Neuronal stem cell (in vitro differentiated cells): ENCODE measurements around the gene ARMC2.
"Not testable (repeated sequence)": the region's sequence is repeated elsewhere in the genome, so short reads cannot be mapped to it uniquely, and the experiment has no call there.

ENCODE experiments used
- DNase-seq: peaks from one replicate; pipeline ENCODE4 v3.0.0-alpha.2; 2013; ENCODE audit warnings: low spot score
- H2AFZ ChIP-seq: one replicate; pipeline ENCODE4 v1.6.1; 2013; ENCODE audit warnings: mild to moderate bottlenecking, low read length, inconsistent platforms
- H2AK5ac ChIP-seq: 2 replicates; pipeline ENCODE4 v1.6.1; 2013; ENCODE audit warnings: low read depth, mild to moderate bottlenecking, inconsistent platforms, low read length, moderate library complexity, mixed read lengths
- H2BK120ac ChIP-seq: 2 replicates; pipeline ENCODE4 v1.6.1; 2013; ENCODE audit warnings: low read depth, mild to moderate bottlenecking, inconsistent platforms, low read length, moderate library complexity, mixed read lengths
- H2BK12ac ChIP-seq: one replicate; pipeline ENCODE4 v1.6.1; 2013; ENCODE audit warnings: low read length, inconsistent platforms
- H2BK15ac ChIP-seq: 2 replicates; pipeline ENCODE4 v1.6.1; 2013; ENCODE audit warnings: mild to moderate bottlenecking, low read length, inconsistent platforms, mixed read lengths
- H2BK5ac ChIP-seq: one replicate; pipeline ENCODE4 v1.6.1; 2013; ENCODE audit warnings: inconsistent platforms, mild to moderate bottlenecking, low read length, moderate library complexity
- H3K14ac ChIP-seq: one replicate; pipeline ENCODE4 v1.6.1; 2013; ENCODE audit warnings: low read length, inconsistent platforms
- H3K18ac ChIP-seq: 2 replicates; pipeline ENCODE4 v1.6.1; 2013; ENCODE audit warnings: low read length, inconsistent platforms
- H3K23ac ChIP-seq: 2 replicates; pipeline ENCODE4 v1.6.1; 2013; ENCODE audit warnings: low read depth, mild to moderate bottlenecking, mixed read lengths, low read length, inconsistent platforms; ENCODE audit not compliant: poor library complexity
- H3K27ac ChIP-seq: replicated peaks from 3 replicates; pipeline ENCODE4 v1.5.1; 2013; ENCODE audit warnings: low read length, inconsistent platforms
- H3K27me3 ChIP-seq, 3 experiments: 2 replicates each; pipeline ENCODE4 v1.6.1; 2013; ENCODE audit warnings: low read length in 3 of 3, mild to moderate bottlenecking in 2 of 3, inconsistent platforms in 1 of 3, low read depth in 1 of 3, mixed read lengths in 1 of 3, moderate library complexity in 1 of 3; ENCODE audit not compliant: control insufficient read depth in 3 of 3, insufficient read depth in 3 of 3
- H3K36me3 ChIP-seq, 2 donors: replicated peaks in 1 of 2; 2 replicates each; pipeline ENCODE4 v1.6.1; 2013; ENCODE audit warnings: low read length in 2 of 2; ENCODE audit not compliant: control insufficient read depth in 2 of 2, insufficient read depth in 2 of 2
- H3K4ac ChIP-seq: 2 replicates; pipeline ENCODE4 v1.6.1; 2013; ENCODE audit warnings: inconsistent platforms, mild to moderate bottlenecking, low read length, moderate library complexity
- H3K4me1 ChIP-seq, 2 donors: 1 replicate in 1 of 2; 2 replicates in 1 of 2; pipeline ENCODE4 v1.6.1; 2013; ENCODE audit warnings: low read length in 2 of 2, low read depth in 1 of 2; ENCODE audit not compliant: control insufficient read depth in 2 of 2, insufficient read depth in 1 of 2
- H3K4me2 ChIP-seq: one replicate; pipeline ENCODE4 v1.6.1; 2013; ENCODE audit warnings: mild to moderate bottlenecking, low read length, inconsistent platforms; ENCODE audit not compliant: insufficient read depth, poor library complexity, severe bottlenecking
- H3K4me3 ChIP-seq, 2 donors: 2 replicates each; pipeline ENCODE4 v1.5.1; 2013; ENCODE audit warnings: low read length in 2 of 2, mild to moderate bottlenecking in 2 of 2, inconsistent platforms in 1 of 2, moderate library complexity in 1 of 2
- H3K79me1 ChIP-seq: one replicate; pipeline ENCODE4 v1.6.1; 2013; ENCODE audit warnings: low read depth, mild to moderate bottlenecking, inconsistent platforms, low read length, moderate library complexity
- H3K9ac ChIP-seq: one replicate; pipeline ENCODE4 v1.6.1; 2013; ENCODE audit warnings: mild to moderate bottlenecking, low read depth, low read length, inconsistent platforms; ENCODE audit not compliant: poor library complexity
- H3K9me3 ChIP-seq, 2 donors: replicated peaks in 1 of 2; 2 replicates each; pipeline versions ENCODE3 to v1.6.1; 2013; ENCODE audit warnings: low read length in 2 of 2, mild to moderate bottlenecking in 2 of 2, inconsistent platforms in 1 of 2, low read depth in 1 of 2, mixed read lengths in 1 of 2, moderate library complexity in 1 of 2; ENCODE audit not compliant: control insufficient read depth in 2 of 2, insufficient read depth in 1 of 2
- H4K8ac ChIP-seq: one replicate; pipeline ENCODE4 v1.6.1; 2013; ENCODE audit warnings: low read depth, mild to moderate bottlenecking, inconsistent platforms, low read length, moderate library complexity
- H4K91ac ChIP-seq: one replicate; pipeline ENCODE4 v1.6.1; 2013; ENCODE audit warnings: low read length, low read depth, mild to moderate bottlenecking, inconsistent platforms; ENCODE audit not compliant: poor library complexity
- WGBS, 2 donors: extraction: QIAGEN DNeasy Blood & Tissue Kit; methylation state at CpG; one replicate each; pipeline ENCODE4 v1.1.7; 2013; ENCODE audit warnings: missing lambda C conversion rate in 2 of 2, mixed read lengths in 1 of 2; ENCODE audit not compliant: insufficient read length in 2 of 2, insufficient replicate concordance in 1 of 2; ENCODE audit errors: extremely low coverage in 2 of 2; 5-methylcytosine and 5-hydroxymethylcytosine counted together

ARMC2 gene

GRCh38 chr6:108927927-108928326, 79.7 kb downstream of the ARMC2 start:
- no peak overlapping the region for H3K4me3 ChIP-seq
- no peak overlapping the region for H2BK5ac ChIP-seq
- H2BK12ac ChIP-seq: no peak overlapping the region
- DNase-seq: no peak
- H2BK120ac ChIP-seq: no peak overlapping the region
- H3K4me1 ChIP-seq: peaks cover 0 to 7% of the 10 kb centered on the region in 2 donors
- no peak overlapping the region for H3K9ac ChIP-seq
- no peak overlapping the region for H3K18ac ChIP-seq
- H4K8ac ChIP-seq: no peak overlapping the region
- H3K9me3 ChIP-seq: no peaks in the 10 kb centered on the region
- H3K79me1 ChIP-seq: no peaks in the 10 kb centered on the region
- H4K91ac ChIP-seq: no peak overlapping the region
- no peak overlapping the region for H2AK5ac ChIP-seq
- H3K27me3 ChIP-seq: no peaks in the 10 kb centered on the region
- H3K14ac ChIP-seq: no peak overlapping the region
- no peaks in the 10 kb centered on the region for H3K36me3 ChIP-seq
- no peak overlapping the region for H2BK15ac ChIP-seq
- H3K4me2 ChIP-seq: no peak overlapping the region
- H3K4ac ChIP-seq: no peak overlapping the region
- H2AFZ ChIP-seq: no peak overlapping the region
- no CpG with 5 or more reads among the region's 5 CpGs for WGBS, 2 donors
- no peak overlapping the region for H3K27ac ChIP-seq
- H3K23ac ChIP-seq: no peak overlapping the region

- no peak for DNase-seq
- no peaks in the 10 kb centered on the region for H3K27me3 ChIP-seq
Measured at GRCh38 chr6:108928650-108929049, 80.4 kb downstream of the ARMC2 start.

GRCh38 chr6:108931090-108931489, 82.9 kb downstream of the ARMC2 start:
- H2BK12ac ChIP-seq, H4K8ac ChIP-seq, H2BK5ac ChIP-seq, H2AK5ac ChIP-seq, DNase-seq, H3K18ac ChIP-seq, H3K14ac ChIP-seq, H2BK15ac ChIP-seq, H3K9ac ChIP-seq, H2AFZ ChIP-seq, H3K27me3 ChIP-seq, H4K91ac ChIP-seq, H3K4me3 ChIP-seq, H3K36me3 ChIP-seq, H2BK120ac ChIP-seq, H3K9me3 ChIP-seq, H3K4ac ChIP-seq, H3K4me1 ChIP-seq, H3K79me1 ChIP-seq, H3K23ac ChIP-seq, H3K27ac ChIP-seq, H3K4me2 ChIP-seq: not testable (repeated sequence)
- no CpG with 5 or more reads among the region's 3 CpGs for WGBS, 2 donors

More at GRCh38 chr6:108928650-108929049, 80.4 kb downstream of the ARMC2 start:
- H2BK5ac ChIP-seq: no peak overlapping the region
- no CpG with 5 or more reads among the region's 4 CpGs for WGBS, 2 donors
- H3K79me1 ChIP-seq: no peaks in the 10 kb centered on the region
- no peak overlapping the region for H4K91ac ChIP-seq
- no peak overlapping the region for H3K9ac ChIP-seq
- H3K23ac ChIP-seq: no peak overlapping the region
- no peak overlapping the region for H2BK15ac ChIP-seq
- no peaks in the 10 kb centered on the region for H3K9me3 ChIP-seq
- no peak overlapping the region for H3K14ac ChIP-seq
- H4K8ac ChIP-seq: no peak overlapping the region
- no peak overlapping the region for H3K27ac ChIP-seq
- H3K36me3 ChIP-seq: no peaks in the 10 kb centered on the region
- H2BK120ac ChIP-seq: no peak overlapping the region
- H2BK12ac ChIP-seq: no peak overlapping the region
- no peak overlapping the region for H3K18ac ChIP-seq
- peaks cover 0 to 7% of the 10 kb centered on the region in 2 donors for H3K4me1 ChIP-seq
- H3K4me2 ChIP-seq: no peak overlapping the region
- no peak overlapping the region for H3K4me3 ChIP-seq
- H2AK5ac ChIP-seq: no peak overlapping the region
- H3K4ac ChIP-seq: no peak overlapping the region
- no peak overlapping the region for H2AFZ ChIP-seq

GRCh38 chr6:108937170-108937569, 88.9 kb downstream of the ARMC2 start:
- no peak overlapping the region for H4K91ac ChIP-seq
- no peak overlapping the region for H2AFZ ChIP-seq
- H3K4me1 ChIP-seq: no peaks in the 10 kb centered on the region
- H3K27me3 ChIP-seq: no peaks in the 10 kb centered on the region
- no peak overlapping the region for H3K4ac ChIP-seq
- H4K8ac ChIP-seq: no peak overlapping the region
- no peak for DNase-seq
- H3K14ac ChIP-seq: no peak overlapping the region
- no peak overlapping the region for H2BK120ac ChIP-seq
- H3K18ac ChIP-seq: no peak overlapping the region
- no peak overlapping the region for H2AK5ac ChIP-seq
- no CpG with 5 or more reads among the region's 1 CpG for WGBS, 2 donors
- no peak overlapping the region for H3K27ac ChIP-seq
- no peak overlapping the region for H3K23ac ChIP-seq
- H2BK12ac ChIP-seq: no peak overlapping the region
- H3K4me3 ChIP-seq: no peak overlapping the region
- H3K36me3 ChIP-seq: no peaks in the 10 kb centered on the region
- no peaks in the 10 kb centered on the region for H3K9me3 ChIP-seq
- no peak overlapping the region for H2BK5ac ChIP-seq
- H3K4me2 ChIP-seq: no peak overlapping the region
- no peak overlapping the region for H3K9ac ChIP-seq
- no peaks in the 10 kb centered on the region for H3K79me1 ChIP-seq
- H2BK15ac ChIP-seq: no peak overlapping the region
